OCI-LY3 (cell line): ENCODE measurements around the gene SPATA16.

Experiments
- H2AFZ ChIP-seq: fragments of 200-600, 300-600 bp; shearing (Covaris generic); 2 replicates; pipeline ENCODE4 v1.6.0; 2014; ENCODE audit warnings: antibody characterized with exemption, low read depth, low read length
- H3K27ac ChIP-seq: fragments of 200-600, 300-600 bp; sonication (generic); 2 replicates; pipeline ENCODE4 v1.5.1; 2014; ENCODE audit warnings: mild to moderate bottlenecking, low read length, moderate library complexity, mixed read lengths
- H3K27me3 ChIP-seq: fragments of 200-600, 300-600 bp; sonication (generic); 2 replicates; pipeline ENCODE4 v1.6.1; 2014; ENCODE audit warnings: low read depth, low read length, mixed read lengths
- H3K36me3 ChIP-seq: fragments of 200-600, 300-600 bp; sonication (generic); replicated peaks from 2 replicates; pipeline ENCODE3; 2014; ENCODE audit warnings: low read depth, low read length, mixed read lengths
- H3K4me1 ChIP-seq: fragments of 300-600, 200-600 bp; sonication (generic); 2 replicates; pipeline ENCODE4 v1.6.1; 2014; ENCODE audit warnings: low read length, mixed read lengths
- H3K4me2 ChIP-seq: fragments of 200-600, 300-600 bp; sonication (generic); 2 replicates; pipeline ENCODE4 v1.6.1; 2014; ENCODE audit warnings: low read length, mixed read lengths
- H3K4me3 ChIP-seq: fragments of 300-600, 200-600 bp; sonication (generic); 2 replicates; pipeline ENCODE4 v1.5.1; 2014; ENCODE audit warnings: antibody characterized with exemption, mild to moderate bottlenecking, low read length, moderate library complexity
- H3K79me2 ChIP-seq: fragments of 300-600, 200-600 bp; shearing (Covaris generic); 2 replicates; pipeline ENCODE4 v1.6.1; 2014; ENCODE audit warnings: mild to moderate bottlenecking, low read length, mixed read lengths
- H3K9ac ChIP-seq: fragments of 300-600, 200-600 bp; shearing (Covaris generic); 2 replicates; pipeline ENCODE4 v1.6.0; 2014; ENCODE audit warnings: mild to moderate bottlenecking, low read length, moderate library complexity
- H3K9me3 ChIP-seq: fragments of 200-600, 300-600 bp; shearing (Covaris generic); 2 replicates; pipeline ENCODE4 v1.6.1; 2014; ENCODE audit warnings: low read length, mixed read lengths; ENCODE audit not compliant: insufficient read depth
- H4K20me1 ChIP-seq: fragments of 200-600, 300-600 bp; sonication (generic); 2 replicates; pipeline ENCODE4 v1.6.1; 2016; ENCODE audit warnings: low read length, mixed read lengths; ENCODE audit not compliant: insufficient read depth
- CTCF ChIP-seq: fragments of 200-600, 300-600 bp; sonication (generic); IDR thresholded peaks from 2 replicates; pipeline ENCODE4 v1.5.1; 2014; ENCODE audit warnings: antibody characterized with exemption, low read length, low read depth
- EZH2phosphoT487 ChIP-seq: fragments of 200-600 bp; shearing (Covaris generic); IDR thresholded peaks from 2 replicates; pipeline ENCODE4 v1.6.1; 2018; ENCODE audit warnings: antibody characterized with exemption, mixed run types, low read depth

The SPATA16 gene

DNA sequence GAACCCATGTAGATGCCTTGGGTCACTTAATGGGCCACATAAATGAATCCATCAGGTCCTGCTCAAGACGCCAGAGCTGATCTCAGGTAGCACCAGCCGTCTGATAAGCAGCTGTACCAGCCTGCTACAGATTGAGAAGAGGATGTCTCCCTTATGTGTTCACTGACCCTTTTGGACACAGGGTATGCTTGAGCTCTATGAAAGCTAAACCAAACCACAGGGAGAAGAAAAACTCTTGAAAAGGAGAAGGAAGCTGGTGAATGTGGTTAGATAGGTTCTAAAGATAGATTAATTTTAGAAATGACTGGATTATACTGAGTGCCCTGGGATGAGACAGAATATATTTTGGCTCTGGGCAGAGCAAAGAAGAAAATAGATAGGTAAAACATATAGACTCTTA lies 187.5 kb downstream of the SPATA16 start:
- no peak overlapping the region for H3K9ac ChIP-seq
- H3K79me2 ChIP-seq = no peaks in the 10 kb centered on the region
- no peak overlapping the region for H2AFZ ChIP-seq
- TF ChIP-seq CTCF = no peak
- no peak for TF ChIP-seq EZH2phosphoT487
- H3K27me3 ChIP-seq = no peaks in the 10 kb centered on the region
- no peak overlapping the region for H3K27ac ChIP-seq
- no peak overlapping the region for H3K4me2 ChIP-seq
- no peak overlapping the region for H3K4me3 ChIP-seq
- no peaks in the 10 kb centered on the region for H3K9me3 ChIP-seq
- H4K20me1 ChIP-seq = no peaks in the 10 kb centered on the region
- H3K36me3 ChIP-seq = no peaks in the 10 kb centered on the region
- H3K4me1 ChIP-seq = no peaks in the 10 kb centered on the region

DNA sequence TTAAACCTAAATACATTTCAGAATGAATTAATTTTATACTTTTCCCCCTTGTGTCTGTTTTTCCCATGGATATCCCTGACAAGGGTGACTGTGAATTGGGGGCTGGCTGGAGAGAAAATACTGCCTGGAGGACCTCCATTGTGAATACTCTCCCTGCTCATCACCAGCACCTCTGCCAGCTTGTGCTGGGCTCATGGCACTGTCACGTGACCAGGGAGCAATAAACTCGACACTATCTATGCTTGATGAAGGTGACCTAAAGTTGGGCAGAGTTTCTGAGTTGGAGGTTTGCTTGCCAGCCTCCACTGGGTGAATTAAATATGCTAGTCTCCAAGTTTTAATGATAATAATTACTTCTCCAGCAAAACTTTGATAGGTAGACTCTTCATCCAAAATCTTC lies 189.5 kb downstream of the SPATA16 start:
- no peak overlapping the region for H3K4me2 ChIP-seq
- H2AFZ ChIP-seq = no peak overlapping the region
- H3K4me3 ChIP-seq = no peak overlapping the region
- H3K36me3 ChIP-seq = no peaks in the 10 kb centered on the region
- no peaks in the 10 kb centered on the region for H3K79me2 ChIP-seq
- no peaks in the 10 kb centered on the region for H4K20me1 ChIP-seq
- H3K27ac ChIP-seq = no peak overlapping the region
- no peaks in the 10 kb centered on the region for H3K4me1 ChIP-seq
- no peak overlapping the region for H3K9ac ChIP-seq
- TF ChIP-seq EZH2phosphoT487 = no peak
- no peak for TF ChIP-seq CTCF
- H3K27me3 ChIP-seq = no peaks in the 10 kb centered on the region
- no peaks in the 10 kb centered on the region for H3K9me3 ChIP-seq

GRCh38 chr3:172946061-172946460 lies 195.0 kb downstream of the SPATA16 start:
- Histone ChIP-seq H3K4me3 (no peak overlapping the region), H3K27me3 (no peaks in the 10 kb centered on the region), H3K9ac (no peak overlapping the region), H3K4me2 (no peak overlapping the region), H3K9me3 (no peaks in the 10 kb centered on the region), H2AFZ (no peak overlapping the region), H3K79me2 (no peaks in the 10 kb centered on the region), H3K27ac (no peak overlapping the region), H4K20me1 (no peaks in the 10 kb centered on the region), H3K4me1 (no peaks in the 10 kb centered on the region), H3K36me3 (no peaks in the 10 kb centered on the region)
- TF ChIP-seq CTCF (no peak), EZH2phosphoT487 (no peak)

DNA sequence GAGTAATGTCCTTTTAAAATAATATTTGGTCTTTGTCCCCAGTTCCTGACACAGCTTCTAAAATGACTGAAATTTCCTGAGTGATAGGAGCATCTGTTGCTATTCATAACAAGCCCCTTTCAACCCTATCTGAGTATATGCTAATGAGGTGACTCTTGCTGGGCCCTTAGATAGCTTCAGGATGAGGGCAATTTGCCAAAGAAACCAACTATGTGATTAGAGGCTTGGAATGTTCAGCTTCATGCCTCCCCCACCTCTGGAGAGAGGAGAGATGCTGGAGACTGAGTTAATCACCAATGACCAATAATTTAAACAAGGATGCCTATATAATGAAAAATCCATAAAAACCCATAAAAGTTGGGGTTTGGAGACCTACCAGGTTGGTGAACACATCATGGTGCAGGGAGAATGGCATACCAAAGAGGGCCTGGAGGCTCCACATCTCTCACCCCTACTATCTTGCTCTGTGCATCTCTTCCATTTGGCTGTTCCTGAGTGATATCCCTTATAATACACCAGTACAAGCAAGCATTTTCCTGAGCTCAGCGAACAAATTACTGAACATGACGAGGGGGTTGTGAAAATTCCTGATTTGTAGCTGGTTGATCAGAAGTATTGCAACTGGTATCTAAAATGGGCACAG lies 201.3 kb downstream of the SPATA16 start:
- H3K4me1 ChIP-seq = no peaks in the 10 kb centered on the region
- no peaks in the 10 kb centered on the region for H3K27me3 ChIP-seq
- H3K27ac ChIP-seq = no peak overlapping the region
- H3K4me3 ChIP-seq = no peak overlapping the region
- no peak overlapping the region for H2AFZ ChIP-seq
- no peak overlapping the region for H3K9ac ChIP-seq
- H3K9me3 ChIP-seq = no peaks in the 10 kb centered on the region
- no peak overlapping the region for H3K4me2 ChIP-seq
- TF ChIP-seq CTCF (no peak), EZH2phosphoT487 (no peak)
- H4K20me1 ChIP-seq = no peaks in the 10 kb centered on the region
- no peaks in the 10 kb centered on the region for H3K36me3 ChIP-seq
- H3K79me2 ChIP-seq = no peaks in the 10 kb centered on the region
